NCI-H226 (cell line): ENCODE measurements around the gene TTC27.
"Not testable (repeated sequence)": the region's sequence is repeated elsewhere in the genome, so short reads cannot be mapped to it uniquely, and the experiment has no call there.

Source experiments
- DNase-seq: peaks from one replicate; pipeline ENCODE4 v3.0.0-alpha.2; 2015

Gene TTC27

GRCh38 chr2:32627814-32628579 is at the start of gene TTC27:
TSS of gene TTC27 (plus strand) at chr2:32628050. CDS start at chr2:32628293, 243 bp downstream.
- DNase-seq: peak; percentile 95

GRCh38 chr2:32591669-32592463 is 36.0 kb upstream of the TTC27 start:
- peak; percentile 3 for DNase-seq

GRCh38 chr2:32594573-32594972 is 33.3 kb upstream of the TTC27 start:
- no peak for DNase-seq

- no peak for DNase-seq
These were observed 16.5 kb upstream of the TTC27 start for GRCh38 chr2:32611366-32611765.

- no peak for DNase-seq
These were observed 16.1 kb upstream of the TTC27 start for GRCh38 chr2:32611771-32612170.

GRCh38 chr2:32614084-32614483 is 13.8 kb upstream of the TTC27 start:
- no peak for DNase-seq

GRCh38 chr2:32617599-32618189 is 10.2 kb upstream of the TTC27 start:
- DNase-seq: no peak

GRCh38 chr2:32622570-32623310 is 5.1 kb upstream of the TTC27 start:
- no peak for DNase-seq

GRCh38 chr2:32623311-32623706 is 4.5 kb upstream of the TTC27 start:
- DNase-seq: no peak

GRCh38 chr2:32624812-32625211 is 3.0 kb upstream of the TTC27 start:
- no peak for DNase-seq

GRCh38 chr2:32626639-32627221 is 1.1 kb upstream of the TTC27 start:
- no peak for DNase-seq

GRCh38 chr2:32627441-32627813 is 423 bp upstream of the TTC27 start:
- DNase-seq: no peak

- DNase-seq: peak; percentile 31
These were observed 4.2 kb downstream of the TTC27 start for GRCh38 chr2:32632089-32632488.

- no peak for DNase-seq
These were observed 5.2 kb downstream of the TTC27 start for GRCh38 chr2:32633040-32633439.

GRCh38 chr2:32638548-32638947 is 10.7 kb downstream of the TTC27 start:
- not testable (repeated sequence) for DNase-seq

- DNase-seq: no peak
These were observed 13.3 kb downstream of the TTC27 start for GRCh38 chr2:32641180-32641579.

- DNase-seq: peak; percentile 92
These were observed 19.4 kb downstream of the TTC27 start for GRCh38 chr2:32647180-32647651.

- DNase-seq: no peak
These were observed 24.8 kb downstream of the TTC27 start for GRCh38 chr2:32652555-32653209.

GRCh38 chr2:32656069-32656468 is 28.2 kb downstream of the TTC27 start:
- DNase-seq: no peak

- no peak for DNase-seq
These were observed 36.0 kb downstream of the TTC27 start for GRCh38 chr2:32663864-32664263.

- no peak for DNase-seq
These were observed 38.9 kb downstream of the TTC27 start for GRCh38 chr2:32666704-32667103.

- DNase-seq: no peak
These were observed 40.4 kb downstream of the TTC27 start for GRCh38 chr2:32668254-32668653.
